Measurements from ENCODE around the gene LRRC9. TPM values are rescaled to one million over a fixed set of nuclear protein-coding genes. Genes with fewer than 3 reads are reported as not detected.
"Not testable (repeated sequence)": the region's sequence is repeated elsewhere in the genome, so short reads cannot be mapped to it uniquely, and the experiment has no call there.

Gene LRRC9
- total RNA-seq, 1 experiment from 2014 or later = not detected

- DNase-seq (ENCODE audit: low read depth) = not testable (repeated sequence)
These were observed 32.2 kb downstream of the LRRC9 start for GRCh38 chr14:59952141-59952540.

- not testable (repeated sequence) for DNase-seq (ENCODE audit: low read depth)
These were observed 37.9 kb downstream of the LRRC9 start for GRCh38 chr14:59957890-59958289.

- DNase-seq (ENCODE audit: low read depth) = no peak
These were observed 39.7 kb downstream of the LRRC9 start for GRCh38 chr14:59959668-59960067.

DNA sequence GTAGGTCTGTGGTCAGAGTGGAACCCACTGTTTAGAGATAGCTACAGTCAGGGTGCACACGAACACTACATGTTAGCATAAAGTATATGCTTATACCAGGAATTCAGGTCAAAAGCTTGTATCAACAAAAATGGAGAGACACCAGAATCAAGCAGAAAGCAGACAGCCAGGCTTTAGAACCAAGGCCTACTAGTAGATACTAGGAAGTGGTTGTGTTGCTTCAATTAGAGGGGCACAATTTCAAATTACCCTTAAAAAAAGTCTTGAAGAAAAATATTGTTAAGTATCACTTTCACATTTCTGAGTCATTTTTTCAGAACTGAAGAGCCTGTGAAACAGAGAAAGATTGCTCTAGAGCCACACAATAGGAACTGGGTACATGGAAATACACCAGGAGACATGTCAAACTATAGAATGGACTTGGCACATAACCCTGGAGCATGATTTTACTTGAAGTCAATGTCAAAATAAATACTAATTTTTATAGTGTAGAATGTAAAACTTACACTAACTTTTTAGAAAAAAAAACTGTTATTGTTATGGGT is 41.6 kb downstream of the LRRC9 start:
- no peak for DNase-seq (ENCODE audit: low read depth)

DNA sequence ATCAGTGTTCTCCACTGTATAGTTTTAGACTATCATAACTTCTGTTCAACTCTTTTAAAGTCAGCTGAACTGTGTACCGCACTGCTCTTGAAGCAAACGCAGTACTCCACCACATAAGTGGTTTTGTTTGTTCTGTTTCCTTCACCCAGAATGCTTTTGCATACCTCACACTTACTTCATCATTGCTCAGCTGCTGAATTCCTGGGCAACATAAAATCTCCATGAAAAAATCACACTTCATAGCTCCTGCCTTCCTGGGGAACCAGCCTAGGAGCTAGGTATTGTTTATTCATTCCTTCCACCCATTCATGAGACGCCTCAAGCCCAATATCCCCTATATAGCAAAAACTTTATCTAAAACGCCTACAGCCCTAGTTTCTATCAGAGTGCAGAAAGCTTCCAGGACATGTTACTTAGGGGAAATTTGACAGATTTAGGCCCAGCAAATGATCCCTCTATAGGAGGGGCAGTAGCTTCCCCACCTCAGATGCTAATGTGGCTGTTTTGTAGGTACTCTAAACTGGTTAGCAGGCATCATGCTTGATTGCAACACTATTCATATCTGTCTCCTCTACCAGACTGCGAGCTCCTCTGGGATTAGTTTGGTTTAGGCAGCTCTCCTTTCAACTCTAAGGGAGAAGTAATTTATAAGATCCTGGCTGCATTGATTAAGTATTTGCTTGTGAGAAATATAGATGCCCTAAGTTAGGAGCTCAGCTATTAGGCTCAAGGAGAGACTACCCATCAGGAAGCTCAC is 44.5 kb downstream of the LRRC9 start:
- DNase-seq (ENCODE audit: low read depth) = no peak

DNA sequence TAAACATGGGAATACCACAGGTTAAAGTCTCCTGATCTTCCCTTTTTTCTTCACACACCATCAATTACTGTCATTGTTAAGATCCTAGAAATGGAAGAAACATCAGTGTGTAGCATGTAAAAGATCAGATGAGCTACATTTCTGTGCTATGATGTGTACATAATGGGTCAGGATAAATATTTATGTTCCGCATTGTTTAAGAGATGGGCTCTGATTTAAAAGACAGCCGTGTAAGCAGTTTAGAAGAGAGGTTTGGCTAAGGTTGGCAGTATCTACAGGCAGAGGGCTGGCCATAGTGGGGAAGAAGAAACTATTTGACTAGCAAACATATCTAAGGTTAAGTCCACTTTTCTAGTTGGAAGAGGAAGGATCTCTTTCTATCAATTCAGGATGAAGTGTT is 49.4 kb downstream of the LRRC9 start:
- peak; percentile 16 for DNase-seq (ENCODE audit: low read depth)

GRCh38 chr14:59981564-59981963 is 61.6 kb downstream of the LRRC9 start:
- no peak for DNase-seq (ENCODE audit: low read depth)

DNA sequence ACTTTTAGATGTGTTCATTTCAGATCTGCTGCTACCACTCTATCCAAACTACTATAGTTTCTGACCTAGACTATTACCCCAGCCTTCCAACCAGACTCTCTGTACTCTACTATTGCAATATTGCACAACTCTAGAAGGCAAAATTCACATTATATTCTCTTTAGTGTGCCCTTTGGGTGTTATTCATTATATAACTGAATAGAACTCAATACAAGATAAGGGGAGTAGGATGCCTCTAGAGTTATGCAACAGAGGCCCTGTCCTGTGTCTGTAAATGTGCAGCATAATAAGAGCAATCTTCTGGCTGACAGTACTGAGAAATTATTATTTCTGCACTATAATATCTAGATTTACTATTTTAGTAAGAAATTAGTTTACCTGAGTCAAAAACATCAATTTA is 63.1 kb downstream of the LRRC9 start:
- DNase-seq (ENCODE audit: low read depth) = no peak

GRCh38 chr14:59986556-59987059 is 66.7 kb downstream of the LRRC9 start:
- no peak for DNase-seq (ENCODE audit: low read depth)

- DNase-seq (ENCODE audit: low read depth) = peak; percentile 1
These were observed 77.5 kb downstream of the LRRC9 start for GRCh38 chr14:59997449-59997848.

- DNase-seq (ENCODE audit: low read depth) = no peak
These were observed 78.0 kb downstream of the LRRC9 start for GRCh38 chr14:59997966-59998365.

- no peak for DNase-seq (ENCODE audit: low read depth)
These were observed 78.6 kb downstream of the LRRC9 start for GRCh38 chr14:59998564-59998963.

GRCh38 chr14:60002819-60003492 is 83.0 kb downstream of the LRRC9 start:
- peak; percentile 1 for DNase-seq (ENCODE audit: low read depth)

DNA sequence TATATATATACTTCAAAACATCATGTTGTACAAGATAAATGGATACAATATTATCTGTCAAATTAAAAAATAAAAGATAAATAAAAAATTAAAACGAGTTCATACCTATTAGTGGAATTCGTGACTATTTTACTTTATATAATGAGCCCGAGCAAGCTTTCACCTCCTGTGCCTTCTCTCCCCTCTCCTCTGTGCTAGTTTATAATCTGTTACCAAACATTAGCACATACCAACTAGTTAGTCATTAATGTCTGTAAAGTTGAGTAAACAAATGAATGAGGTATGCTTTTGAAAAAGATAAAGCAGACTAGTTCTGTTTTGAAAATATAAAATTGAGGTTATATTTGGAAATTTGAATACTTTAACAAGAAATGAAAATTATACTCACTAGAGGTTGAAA is 84.0 kb downstream of the LRRC9 start:
- DNase-seq (ENCODE audit: low read depth) = no peak

DNA sequence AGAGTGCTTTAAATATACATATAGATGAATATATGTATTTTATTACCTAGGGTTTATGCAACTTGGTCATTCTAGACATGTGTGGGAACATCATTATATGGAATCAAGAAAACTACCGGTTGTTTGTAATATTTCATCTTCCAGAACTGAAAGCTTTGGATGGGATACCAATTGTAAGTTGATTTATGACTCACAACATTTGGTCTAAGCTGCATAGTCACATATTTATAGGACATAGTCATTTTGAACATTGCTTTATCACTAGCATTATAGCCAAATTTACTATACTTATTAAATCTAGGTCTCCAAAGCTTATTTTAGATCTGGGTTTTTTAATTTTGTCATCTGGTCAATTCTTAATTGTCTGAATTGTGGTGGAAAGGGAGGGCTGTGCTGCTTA is 88.1 kb downstream of the LRRC9 start:
- DNase-seq (ENCODE audit: low read depth) = no peak

- DNase-seq (ENCODE audit: low read depth) = not testable (repeated sequence)
These were observed 90.3 kb downstream of the LRRC9 start for GRCh38 chr14:60010263-60010662.

- no peak for DNase-seq (ENCODE audit: low read depth)
These were observed 94.5 kb downstream of the LRRC9 start for GRCh38 chr14:60014402-60014801.

DNA sequence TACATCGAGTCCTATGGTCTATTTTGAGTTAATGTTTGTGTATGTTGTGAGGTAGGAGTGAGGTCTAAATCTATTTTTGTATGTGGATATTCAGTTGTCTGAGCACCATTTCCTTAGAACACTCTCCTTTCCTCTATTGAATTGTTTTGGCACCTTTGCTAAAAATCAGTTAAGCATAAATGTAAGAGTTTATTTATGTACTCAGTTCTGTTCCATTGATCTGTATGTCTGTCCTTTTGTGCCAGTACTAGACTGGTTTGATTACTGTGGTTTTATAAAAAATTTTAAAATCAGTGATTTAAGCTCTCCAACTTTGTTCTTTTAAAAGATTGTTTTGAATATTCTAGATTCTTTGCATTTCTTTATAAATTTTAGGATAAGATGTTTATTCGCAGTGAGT is 101.7 kb downstream of the LRRC9 start:
- DNase-seq (ENCODE audit: low read depth) = no peak

DNA sequence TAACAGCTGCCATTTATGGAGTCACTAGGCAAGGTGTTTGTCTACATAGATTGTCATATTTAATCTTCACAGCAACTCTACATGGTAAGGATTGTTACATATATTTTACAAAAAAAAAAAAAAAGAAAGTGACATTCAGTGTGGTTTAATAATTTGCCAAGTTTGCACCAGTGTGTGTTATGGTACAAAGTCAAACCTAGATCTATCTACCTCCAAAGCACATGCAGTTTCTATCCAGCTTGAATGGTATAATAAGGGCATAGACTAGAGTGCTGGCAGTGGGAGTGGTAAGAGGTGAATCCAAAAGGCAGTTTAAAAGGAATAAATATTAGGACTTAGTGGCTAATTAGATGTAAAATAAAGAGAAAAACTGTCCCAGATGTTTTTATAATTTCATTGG is 105.6 kb downstream of the LRRC9 start:
- DNase-seq (ENCODE audit: low read depth) = no peak

DNA sequence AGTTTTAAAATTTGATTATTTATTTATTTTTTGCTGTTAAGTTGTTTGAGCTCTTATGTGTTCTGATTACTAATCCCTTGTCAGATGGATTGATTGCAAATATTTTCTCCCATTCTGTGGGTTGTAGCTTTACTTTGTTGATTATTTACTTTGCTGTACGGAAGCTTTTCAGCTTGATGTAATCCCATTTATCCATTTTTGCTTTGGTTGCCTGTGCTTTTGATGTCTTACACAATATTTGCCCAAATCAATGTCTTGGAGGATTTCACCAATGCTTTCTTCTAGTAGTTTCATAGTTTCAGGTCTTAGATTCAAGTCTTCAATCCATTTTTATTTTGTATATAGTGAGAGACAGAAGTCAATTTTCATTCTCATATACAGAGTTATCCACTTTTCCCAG is 115.2 kb downstream of the LRRC9 start:
- no peak for DNase-seq (ENCODE audit: low read depth)

DNA sequence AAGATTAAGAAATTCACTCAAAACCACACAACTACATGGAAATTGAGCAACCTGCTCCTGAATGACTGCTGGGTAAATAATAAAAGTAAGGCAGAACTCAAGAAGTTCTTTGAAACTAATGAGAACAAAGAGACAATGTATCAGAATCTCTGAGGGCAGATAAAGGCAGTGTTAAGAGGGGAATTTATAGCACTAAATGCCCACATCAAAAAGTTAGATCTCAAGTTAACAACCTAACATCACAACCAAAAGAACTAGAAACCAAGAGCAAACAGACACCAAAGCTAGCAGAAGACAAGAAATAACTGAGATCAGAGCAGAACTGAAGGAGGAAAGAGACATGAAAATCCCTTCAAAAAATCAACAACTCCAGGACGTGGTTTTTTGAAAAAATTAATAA is 128.0 kb downstream of the LRRC9 start:
- DNase-seq (ENCODE audit: low read depth) = not testable (repeated sequence)

GRCh38 chr14:60051721-60052221 is 131.8 kb downstream of the LRRC9 start:
- DNase-seq (ENCODE audit: low read depth) = no peak

DNA sequence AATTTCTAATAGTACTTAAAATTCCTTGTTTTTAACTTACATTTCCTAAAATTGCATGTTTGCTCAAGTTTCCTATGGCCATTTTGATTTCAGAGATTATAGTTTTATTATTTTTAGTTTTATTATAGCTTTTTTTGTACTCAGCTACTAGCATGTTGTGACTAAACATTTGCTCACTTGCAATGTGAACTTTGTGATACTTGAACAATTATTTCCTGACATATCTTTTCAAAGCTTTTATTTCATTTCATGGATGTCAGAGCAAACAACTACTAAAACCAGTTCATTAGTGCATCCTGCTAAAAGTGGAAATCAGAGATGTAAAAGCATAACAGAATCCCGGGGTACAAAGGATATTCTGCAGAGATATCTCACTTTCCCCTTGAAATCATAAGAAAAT is 138.1 kb downstream of the LRRC9 start:
- DNase-seq (ENCODE audit: low read depth) = no peak

Measured in M059J (cell line).